ENCODE measurements around the gene RASA3. TPM values are rescaled to one million over a fixed set of nuclear protein-coding genes. Genes with fewer than 3 reads are reported as not detected.
"Not testable (repeated sequence)": the region's sequence is repeated elsewhere in the genome, so short reads cannot be mapped to it uniquely, and the experiment has no call there.

Gene RASA3
- total RNA-seq, 1 donor from 2014 or later: 44.8 TPM

DNA sequence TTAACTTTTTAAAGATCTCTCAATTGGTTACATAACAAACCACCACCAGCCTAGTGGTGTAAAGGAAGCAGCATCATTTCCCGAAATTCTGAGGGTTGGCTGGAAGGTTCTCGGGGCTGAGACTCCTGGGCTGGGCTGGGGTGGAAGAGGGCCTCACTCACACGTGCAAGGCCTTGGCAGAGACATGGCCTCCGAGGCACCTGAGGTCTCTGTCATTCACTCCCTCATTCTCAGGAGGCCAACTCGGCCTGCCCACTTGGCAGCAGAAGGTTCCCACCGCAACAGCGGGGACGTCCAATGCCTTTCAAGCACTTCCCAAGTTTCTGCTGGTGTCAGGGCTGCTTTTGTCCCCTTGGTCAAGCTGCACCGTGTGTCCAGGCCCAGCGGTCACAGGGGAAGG, 18.6 kb upstream of the RASA3 start:
- Mint-ChIP-seq H3K4me1 (ENCODE audit: unreplicated experiment) (peaks cover 6% of the 10 kb centered on the region), H3K4me3 (ENCODE audit: unreplicated experiment) (no peak overlapping the region), H3K9me3 (ENCODE audit: unreplicated experiment) (no peaks in the 10 kb centered on the region), H3K36me3 (ENCODE audit: unreplicated experiment) (no peaks in the 10 kb centered on the region), H3K27me3 (ENCODE audit: unreplicated experiment) (peaks cover 41% of the 10 kb centered on the region), H3K27ac (ENCODE audit: unreplicated experiment) (no peak overlapping the region)
- DNase-seq (ENCODE audit: extremely low spot score, unreplicated experiment): no peak
- no peak for TF ChIP-seq CTCF (IDR thresholded peaks at IDR 0.05)

GRCh38 chr13:114149774-114150740, 17.6 kb upstream of the RASA3 start:
- TF ChIP-seq CTCF (IDR thresholded peaks at IDR 0.05): no peak
- Mint-ChIP-seq H3K9me3 (ENCODE audit: unreplicated experiment) (no peaks in the 10 kb centered on the region), H3K27ac (ENCODE audit: unreplicated experiment) (no peak overlapping the region), H3K4me3 (ENCODE audit: unreplicated experiment) (no peak overlapping the region), H3K4me1 (ENCODE audit: unreplicated experiment) (peaks cover 6% of the 10 kb centered on the region), H3K36me3 (ENCODE audit: unreplicated experiment) (no peaks in the 10 kb centered on the region), H3K27me3 (ENCODE audit: unreplicated experiment) (peaks cover 41% of the 10 kb centered on the region)
- no peak for DNase-seq (ENCODE audit: extremely low spot score, unreplicated experiment)

DNA sequence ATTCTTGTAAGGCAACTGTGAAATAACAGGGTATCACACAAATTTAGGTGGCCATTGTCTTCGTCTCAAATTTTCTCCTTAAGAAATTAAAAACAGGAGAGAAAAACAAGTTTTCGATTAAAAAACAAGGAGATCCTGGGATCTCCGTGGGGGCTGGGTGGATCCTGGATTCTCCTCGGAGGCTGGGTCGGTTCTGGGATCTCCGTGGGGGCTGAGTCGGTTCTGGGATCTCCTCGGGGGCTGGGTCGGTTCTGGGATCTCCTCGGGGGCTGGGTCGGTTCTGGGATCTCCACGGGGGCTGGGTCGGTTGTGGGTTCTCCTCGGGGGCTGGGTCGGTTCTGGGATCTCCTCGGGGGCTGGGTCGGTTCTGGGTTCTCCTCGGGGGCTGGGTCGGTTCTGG, 16.5 kb upstream of the RASA3 start:
- not testable (repeated sequence) for H3K36me3 Mint-ChIP-seq (ENCODE audit: unreplicated experiment); DNase-seq (ENCODE audit: extremely low spot score, unreplicated experiment); H3K4me3 Mint-ChIP-seq (ENCODE audit: unreplicated experiment); H3K27ac Mint-ChIP-seq (ENCODE audit: unreplicated experiment); H3K9me3 Mint-ChIP-seq (ENCODE audit: unreplicated experiment); H3K4me1 Mint-ChIP-seq (ENCODE audit: unreplicated experiment)
- peaks cover 37% of the 10 kb centered on the region for H3K27me3 Mint-ChIP-seq (ENCODE audit: unreplicated experiment)

- H3K27me3 Mint-ChIP-seq (ENCODE audit: unreplicated experiment): peaks cover 33% of the 10 kb centered on the region
- H3K4me3 Mint-ChIP-seq (ENCODE audit: unreplicated experiment): no peak overlapping the region
- DNase-seq (ENCODE audit: extremely low spot score, unreplicated experiment): no peak
- H3K9me3 Mint-ChIP-seq (ENCODE audit: unreplicated experiment): no peaks in the 10 kb centered on the region
- no peak for TF ChIP-seq CTCF (IDR thresholded peaks at IDR 0.05)
- no peaks in the 10 kb centered on the region for H3K36me3 Mint-ChIP-seq (ENCODE audit: unreplicated experiment)
- H3K27ac Mint-ChIP-seq (ENCODE audit: unreplicated experiment): no peak overlapping the region
- peaks cover 6% of the 10 kb centered on the region for H3K4me1 Mint-ChIP-seq (ENCODE audit: unreplicated experiment)
Measured at GRCh38 chr13:114148521-114148855, 16.1 kb upstream of the RASA3 start.

- TF ChIP-seq CTCF (IDR thresholded peaks at IDR 0.05): no peak
- Mint-ChIP-seq H3K4me3 (ENCODE audit: unreplicated experiment) (no peak overlapping the region), H3K27ac (ENCODE audit: unreplicated experiment) (no peak overlapping the region), H3K4me1 (ENCODE audit: unreplicated experiment) (peaks cover 4% of the 10 kb centered on the region), H3K9me3 (ENCODE audit: unreplicated experiment) (no peaks in the 10 kb centered on the region), H3K27me3 (ENCODE audit: unreplicated experiment) (peaks cover 28% of the 10 kb centered on the region), H3K36me3 (ENCODE audit: unreplicated experiment) (no peaks in the 10 kb centered on the region)
- no peak for DNase-seq (ENCODE audit: extremely low spot score, unreplicated experiment)
Measured at GRCh38 chr13:114147803-114148520, 15.5 kb upstream of the RASA3 start.
